Measurements from ENCODE around the gene SLC25A44. TPM values are rescaled to one million over a fixed set of nuclear protein-coding genes. Genes with fewer than 3 reads are reported as not detected.

SLC25A44 gene
- total RNA-seq, 2 donors from 2014 or later, result 15.5 to 18.5 TPM

DNA sequence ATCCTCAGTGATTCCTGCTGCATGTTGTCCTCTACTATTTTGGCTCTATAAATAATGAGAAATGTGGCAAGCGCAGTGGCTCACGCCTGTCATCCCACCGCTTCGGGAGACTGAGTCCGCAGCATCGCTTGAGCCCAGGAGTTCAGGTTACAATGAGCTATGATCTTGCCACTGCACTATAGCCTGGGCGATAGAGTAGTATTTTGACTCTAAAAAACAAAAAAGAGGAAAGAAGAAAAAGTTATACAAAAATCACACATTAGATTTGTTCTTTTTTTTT, 756 bp upstream of the SLC25A44 start:
- peak overlapping the region; percentile 75 to 87 for H3K27ac ChIP-seq
- peaks cover 0 to 30% of the 10 kb centered on the region in 2 donors for H3K4me1 ChIP-seq
- no peaks in the 10 kb centered on the region for H3K27me3 ChIP-seq
- no peaks in the 10 kb centered on the region for H3K9me3 ChIP-seq
- no peak for DNase-seq (ENCODE audit: low spot score)
- TF ChIP-seq, protein P1, sequence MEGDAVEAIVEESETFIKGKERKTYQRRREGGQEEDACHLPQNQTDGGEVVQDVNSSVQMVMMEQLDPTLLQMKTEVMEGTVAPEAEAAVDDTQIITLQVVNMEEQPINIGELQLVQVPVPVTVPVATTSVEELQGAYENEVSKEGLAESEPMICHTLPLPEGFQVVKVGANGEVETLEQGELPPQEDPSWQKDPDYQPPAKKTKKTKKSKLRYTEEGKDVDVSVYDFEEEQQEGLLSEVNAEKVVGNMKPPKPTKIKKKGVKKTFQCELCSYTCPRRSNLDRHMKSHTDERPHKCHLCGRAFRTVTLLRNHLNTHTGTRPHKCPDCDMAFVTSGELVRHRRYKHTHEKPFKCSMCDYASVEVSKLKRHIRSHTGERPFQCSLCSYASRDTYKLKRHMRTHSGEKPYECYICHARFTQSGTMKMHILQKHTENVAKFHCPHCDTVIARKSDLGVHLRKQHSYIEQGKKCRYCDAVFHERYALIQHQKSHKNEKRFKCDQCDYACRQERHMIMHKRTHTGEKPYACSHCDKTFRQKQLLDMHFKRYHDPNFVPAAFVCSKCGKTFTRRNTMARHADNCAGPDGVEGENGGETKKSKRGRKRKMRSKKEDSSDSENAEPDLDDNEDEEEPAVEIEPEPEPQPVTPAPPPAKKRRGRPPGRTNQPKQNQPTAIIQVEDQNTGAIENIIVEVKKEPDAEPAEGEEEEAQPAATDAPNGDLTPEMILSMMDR (IDR thresholded peaks at IDR 0.05), result no peak
- peak overlapping the region; percentile 92 to 99 for H3K4me3 ChIP-seq
- H3K36me3 ChIP-seq, result no peaks in the 10 kb centered on the region

DNA sequence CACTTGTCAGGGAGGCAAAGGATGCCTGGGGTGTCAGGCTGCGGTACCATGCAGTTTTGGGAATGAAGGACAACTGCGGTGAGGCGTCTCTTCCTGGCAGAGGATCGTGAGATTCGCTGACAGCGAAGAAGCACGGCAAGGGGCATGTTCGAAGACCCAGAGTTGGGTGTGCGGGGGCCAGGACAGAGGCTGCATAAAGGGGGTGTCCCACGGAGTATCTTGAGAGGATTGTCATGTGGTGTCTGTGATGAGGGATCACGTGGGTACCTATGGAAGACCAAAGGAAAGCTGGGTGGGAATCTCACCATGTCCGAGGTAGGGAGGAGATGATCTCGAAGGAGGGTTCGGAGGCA, 372 bp downstream of the SLC25A44 start:
- no peaks in the 10 kb centered on the region for H3K27me3 ChIP-seq
- no peaks in the 10 kb centered on the region for H3K9me3 ChIP-seq
- peak overlapping the region; percentile 92 to 99 for H3K4me3 ChIP-seq
- TF ChIP-seq, protein P1 (IDR thresholded peaks at IDR 0.05), result no peak
- H3K36me3 ChIP-seq, result no peaks in the 10 kb centered on the region
- peak overlapping the region; percentile 75 to 87 for H3K27ac ChIP-seq
- H3K4me1 ChIP-seq, result peaks cover 0 to 30% of the 10 kb centered on the region in 2 donors
- DNase-seq (ENCODE audit: low spot score), result no peak

- peaks cover 12% of the 10 kb centered on the region for H3K36me3 ChIP-seq
- H3K27me3 ChIP-seq, result no peaks in the 10 kb centered on the region
- TF ChIP-seq, protein P1 (IDR thresholded peaks at IDR 0.05), result no peak
- DNase-seq (ENCODE audit: low spot score), result no peak
- no peaks in the 10 kb centered on the region for H3K9me3 ChIP-seq
- H3K4me3 ChIP-seq, result no peak overlapping the region
- peaks cover 0 to 30% of the 10 kb centered on the region in 2 donors for H3K4me1 ChIP-seq
- H3K27ac ChIP-seq, result no peak overlapping the region
Measured at GRCh38 chr1:156195853-156196252, 1.9 kb downstream of the SLC25A44 start.

GRCh38 chr1:156196445-156196844, 2.5 kb downstream of the SLC25A44 start:
- DNase-seq (ENCODE audit: low spot score), result no peak
- H3K27ac ChIP-seq, result no peak overlapping the region
- TF ChIP-seq, protein P1 (IDR thresholded peaks at IDR 0.05), result no peak
- no peaks in the 10 kb centered on the region for H3K27me3 ChIP-seq
- H3K4me1 ChIP-seq, result peaks cover 0 to 30% of the 10 kb centered on the region in 2 donors
- H3K4me3 ChIP-seq, result no peak overlapping the region
- peaks cover 15% of the 10 kb centered on the region for H3K36me3 ChIP-seq
- H3K9me3 ChIP-seq, result no peaks in the 10 kb centered on the region

- TF ChIP-seq, protein P1 (IDR thresholded peaks at IDR 0.05), result no peak
- no peak overlapping the region for H3K27ac ChIP-seq
Measured at GRCh38 chr1:156198831-156199349, 5.0 kb downstream of the SLC25A44 start.

DNA sequence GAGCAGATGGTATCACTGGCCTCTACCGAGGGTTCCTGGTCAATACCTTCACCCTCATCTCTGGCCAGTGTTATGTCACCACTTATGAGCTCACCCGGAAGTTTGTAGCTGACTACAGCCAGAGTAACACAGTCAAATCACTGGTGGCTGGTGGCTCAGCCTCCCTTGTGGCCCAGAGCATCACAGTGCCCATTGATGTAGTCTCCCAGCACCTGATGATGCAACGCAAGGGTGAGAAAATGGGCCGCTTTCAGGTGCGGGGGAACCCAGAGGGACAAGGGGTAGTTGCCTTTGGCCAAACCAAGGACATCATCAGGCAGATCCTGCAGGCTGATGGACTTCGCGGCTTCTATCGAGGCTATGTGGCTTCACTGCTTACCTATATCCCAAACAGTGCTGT, 6.1 kb downstream of the SLC25A44 start:
- Histone ChIP-seq H3K4me3 (no peak overlapping the region), H3K36me3 (peaks cover 27% of the 10 kb centered on the region), H3K4me1 (peaks cover 0 to 22% of the 10 kb centered on the region in 2 donors)

More at GRCh38 chr1:156198831-156199349, 5.0 kb downstream of the SLC25A44 start:
- no peak overlapping the region for H3K4me3 ChIP-seq
- no peak for DNase-seq (ENCODE audit: low spot score)
- H3K27me3 ChIP-seq, result no peaks in the 10 kb centered on the region
- H3K9me3 ChIP-seq, result no peaks in the 10 kb centered on the region
- H3K36me3 ChIP-seq, result peaks cover 27% of the 10 kb centered on the region
- H3K4me1 ChIP-seq, result peaks cover 0 to 30% of the 10 kb centered on the region in 2 donors

More for the DNA sequence above, 6.1 kb downstream of the SLC25A44 start:
- DNase-seq (ENCODE audit: low spot score), result no peak
- TF ChIP-seq, protein P1 (IDR thresholded peaks at IDR 0.05), result no peak
- H3K27ac ChIP-seq, result no peak overlapping the region
- no peaks in the 10 kb centered on the region for H3K27me3 ChIP-seq
- no peaks in the 10 kb centered on the region for H3K9me3 ChIP-seq

Data from right atrium auricular region (tissue), 2 donors.